GM19035 (cell line): ENCODE data around the gene TGFA.

ENCODE experiments used
- ATAC-seq: cut with Tn5 transposase; IDR thresholded peaks from one replicate; pipeline ENCODE4 v1.9.1; 2021; ENCODE audit not compliant: unreplicated experiment

Gene TGFA

DNA sequence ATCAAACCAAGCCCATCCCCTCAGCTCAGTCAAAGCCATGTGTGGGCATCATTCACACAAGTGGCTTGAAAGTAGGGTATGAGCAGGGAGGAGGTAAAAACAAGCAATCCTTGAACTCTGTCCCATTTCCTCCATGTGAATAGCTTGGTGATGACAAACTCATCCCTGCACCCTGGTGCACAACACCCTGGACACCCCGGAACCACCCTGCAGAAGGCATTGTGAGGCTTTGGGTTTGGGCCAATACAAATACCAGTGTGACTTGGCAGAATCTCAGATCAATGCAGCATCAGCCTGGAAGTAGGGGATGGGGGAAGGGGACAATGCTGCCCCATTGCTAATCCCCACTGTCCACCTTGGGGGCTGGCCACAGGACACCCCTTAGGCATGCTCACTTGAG lies 28.6 kb downstream of the TGFA start:
- ATAC-seq: no peak

DNA sequence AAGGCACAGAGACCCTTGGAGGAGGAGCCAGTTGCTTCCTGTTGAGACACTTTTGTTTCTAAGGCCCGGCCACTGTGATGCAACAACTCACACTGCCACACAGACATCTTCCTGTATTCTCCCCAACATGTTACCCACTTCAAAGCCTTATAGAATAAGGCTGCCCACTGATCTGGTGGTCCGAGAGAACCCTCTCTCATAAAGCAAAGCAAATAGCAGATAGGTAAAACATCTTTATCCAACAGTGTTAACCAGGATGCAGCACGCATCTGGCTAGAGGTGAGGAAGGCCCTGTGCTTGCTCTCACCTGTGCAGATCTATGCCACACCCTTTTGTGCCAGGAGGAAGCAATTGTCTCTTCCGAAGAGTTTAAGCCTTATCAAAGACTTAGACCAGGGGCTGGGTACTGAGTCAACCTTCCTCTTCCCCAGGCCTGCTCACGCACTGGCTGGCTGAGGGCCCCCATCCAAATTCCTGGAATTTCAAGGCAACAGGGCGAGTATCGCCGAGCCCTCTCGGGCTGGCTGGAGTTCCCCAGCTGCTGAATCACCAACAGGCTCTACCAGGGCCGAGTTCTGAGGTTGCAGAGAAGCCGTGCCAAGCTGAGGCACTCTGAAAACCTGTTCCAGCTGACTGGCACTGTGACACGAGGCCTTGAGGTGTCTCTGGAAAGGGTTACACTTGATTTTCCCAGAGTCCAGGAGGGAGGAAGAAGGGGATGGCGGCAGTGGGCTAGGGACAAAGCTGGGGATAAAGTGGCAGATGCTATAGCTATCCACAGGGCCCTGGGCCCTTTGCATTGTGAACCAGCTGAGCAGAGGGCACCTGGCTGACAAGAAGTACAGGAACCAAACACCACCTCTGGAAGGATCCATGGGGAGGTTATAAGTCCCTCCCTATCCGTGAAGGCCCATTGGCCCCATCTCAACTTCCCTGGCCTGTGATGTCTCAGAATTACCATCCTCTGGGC lies 29.3 kb downstream of the TGFA start:
- ATAC-seq: no peak

DNA sequence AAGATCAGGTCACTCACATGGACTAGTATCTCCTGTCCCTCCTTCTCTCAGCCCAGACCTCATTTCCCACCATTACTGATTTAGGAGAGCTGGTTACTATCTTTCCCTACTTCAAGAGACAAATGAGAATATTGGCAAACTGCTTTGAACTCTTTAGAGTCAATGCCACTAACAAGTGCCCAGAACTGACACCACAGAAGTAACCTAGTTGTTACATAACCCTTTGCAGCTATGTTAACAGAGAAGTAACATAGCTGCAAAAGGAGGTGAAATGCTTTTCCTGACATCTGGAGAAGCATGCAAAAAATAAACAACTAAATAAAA lies 30.0 kb downstream of the TGFA start:
- ATAC-seq: no peak

DNA sequence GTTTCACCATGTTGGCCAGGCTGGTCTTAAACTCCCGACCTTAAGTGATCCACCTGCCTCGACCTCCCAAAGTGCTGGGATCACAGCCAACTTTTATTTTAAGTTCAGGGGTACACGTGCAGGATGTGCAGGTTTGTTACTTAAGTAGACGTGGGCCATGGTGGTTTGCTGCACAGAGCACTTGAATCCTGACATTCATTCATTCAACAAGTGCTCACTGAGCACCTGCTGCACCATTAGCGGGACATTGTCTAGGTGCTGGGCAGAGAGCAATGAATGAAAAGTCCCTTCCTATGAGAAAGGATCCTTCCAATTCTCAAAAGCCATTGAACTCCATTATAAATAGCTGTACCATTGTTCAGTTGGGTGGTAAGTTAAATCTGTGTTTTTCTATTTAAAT lies 31.0 kb downstream of the TGFA start:
- ATAC-seq: no peak

DNA sequence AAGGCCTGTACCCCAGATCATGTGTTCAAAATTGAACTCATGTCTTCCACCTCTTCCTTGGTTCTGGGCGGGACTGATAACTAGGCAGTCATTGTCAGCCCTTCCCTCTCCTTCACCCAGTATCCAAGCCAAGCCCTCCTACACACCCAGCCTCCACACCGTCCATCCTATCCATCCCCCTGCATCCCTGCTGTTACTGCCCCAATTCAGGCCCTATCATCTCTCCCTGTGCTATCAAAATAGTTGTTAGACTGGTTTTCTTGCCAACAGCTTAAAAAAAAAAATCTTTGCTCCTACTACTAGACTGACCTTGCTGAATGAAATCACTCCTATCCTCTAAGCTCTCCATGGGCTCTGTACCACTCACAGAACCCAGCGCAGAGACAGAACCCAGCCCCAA lies 32.8 kb downstream of the TGFA start:
- no peak for ATAC-seq

DNA sequence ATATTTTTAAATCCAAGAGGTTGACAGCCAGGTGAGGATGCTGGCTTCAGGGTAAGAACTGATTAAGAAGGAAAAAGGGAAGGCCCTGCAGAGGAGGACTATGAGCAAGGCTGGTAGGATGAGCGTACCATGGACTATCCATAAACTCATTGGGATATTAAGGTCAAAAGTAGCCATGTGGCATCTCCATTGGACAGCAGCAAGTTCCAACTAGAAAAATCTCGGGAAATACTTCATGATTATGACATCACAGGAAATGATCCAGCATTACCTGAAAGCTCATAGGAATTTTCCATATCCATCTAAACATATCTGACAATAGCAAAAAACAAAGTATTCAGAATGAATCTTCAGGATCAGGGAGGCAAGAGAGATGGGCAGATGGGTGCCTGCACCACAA lies 34.2 kb downstream of the TGFA start:
- no peak for ATAC-seq

DNA sequence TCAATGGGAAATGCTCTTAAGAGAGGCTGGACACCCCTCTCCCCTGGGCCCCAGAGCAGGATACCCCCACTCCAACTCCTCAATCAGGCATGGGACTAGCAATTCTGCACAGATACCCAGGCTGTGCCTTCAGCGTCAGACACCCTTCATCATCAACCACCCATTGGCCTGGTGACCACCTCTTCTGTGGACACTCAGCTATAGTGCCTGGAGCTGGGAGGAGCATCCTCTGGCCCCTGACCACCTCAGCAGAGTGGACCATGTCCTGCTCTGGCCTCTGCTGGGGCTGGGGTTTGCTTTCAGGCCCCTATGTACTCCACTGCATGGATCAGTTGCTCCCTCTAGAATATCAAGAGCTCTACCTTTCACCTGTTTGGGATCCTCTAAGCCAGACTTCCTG lies 35.1 kb downstream of the TGFA start:
- ATAC-seq: no peak

DNA sequence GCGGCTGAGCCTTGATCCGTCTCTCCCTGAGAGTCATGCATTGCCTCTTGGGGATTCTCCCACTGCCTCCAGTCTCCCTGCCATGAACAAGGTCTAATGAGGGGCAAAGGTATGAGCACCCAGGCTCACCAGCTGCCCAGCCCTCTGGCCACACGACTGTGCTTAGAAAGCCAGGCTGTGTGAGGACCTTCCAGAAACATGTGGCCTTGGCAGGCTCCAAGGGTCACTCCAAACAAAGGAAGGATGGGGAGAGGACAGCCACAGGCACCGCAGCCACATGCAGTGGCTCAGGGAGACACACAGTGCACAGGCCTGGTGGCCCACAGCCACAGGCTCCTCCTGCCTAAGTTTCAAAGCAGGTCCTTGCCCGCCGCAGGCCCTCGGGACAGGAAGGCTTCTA lies 35.8 kb downstream of the TGFA start:
- no peak for ATAC-seq

DNA sequence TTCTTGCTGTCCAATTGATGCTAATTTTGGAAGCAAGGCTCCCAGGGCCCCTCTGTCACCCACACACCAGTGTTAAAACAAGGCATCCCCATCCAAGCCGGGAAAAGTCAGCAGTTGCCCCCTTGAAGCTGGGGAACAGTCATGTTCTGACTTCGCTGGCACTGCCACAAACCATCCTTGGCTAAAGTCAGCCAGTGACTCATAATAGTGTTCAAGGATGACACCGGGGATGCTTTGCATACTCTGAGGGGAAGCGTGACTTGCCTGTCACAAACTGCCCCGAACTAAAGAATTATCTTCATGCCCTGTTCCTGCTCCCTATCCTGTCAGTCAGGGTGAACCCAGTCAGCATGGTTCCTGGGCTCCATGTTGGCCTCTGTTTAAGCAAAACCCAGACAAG lies 37.0 kb downstream of the TGFA start:
- ATAC-seq: peak; percentile 95

DNA sequence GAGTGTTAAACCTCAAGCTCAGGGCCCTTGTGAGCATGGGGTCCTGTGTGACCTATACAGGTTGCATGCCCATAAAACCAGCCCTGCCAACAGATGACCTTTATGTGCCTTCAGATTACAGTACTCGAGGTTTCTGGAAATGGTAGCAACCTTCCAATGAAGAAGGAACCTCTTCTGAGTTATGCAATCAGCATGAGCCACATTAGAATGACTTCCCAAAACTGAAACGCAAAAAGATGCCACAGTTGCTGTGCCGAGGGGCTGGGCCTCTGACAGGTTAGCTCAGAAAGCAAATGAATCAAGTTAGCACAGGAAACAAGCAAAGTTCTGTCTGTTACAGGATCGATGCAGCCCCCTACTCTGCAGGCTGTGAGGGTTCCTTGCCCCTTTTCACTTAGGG lies 37.7 kb downstream of the TGFA start:
- ATAC-seq: no peak

DNA sequence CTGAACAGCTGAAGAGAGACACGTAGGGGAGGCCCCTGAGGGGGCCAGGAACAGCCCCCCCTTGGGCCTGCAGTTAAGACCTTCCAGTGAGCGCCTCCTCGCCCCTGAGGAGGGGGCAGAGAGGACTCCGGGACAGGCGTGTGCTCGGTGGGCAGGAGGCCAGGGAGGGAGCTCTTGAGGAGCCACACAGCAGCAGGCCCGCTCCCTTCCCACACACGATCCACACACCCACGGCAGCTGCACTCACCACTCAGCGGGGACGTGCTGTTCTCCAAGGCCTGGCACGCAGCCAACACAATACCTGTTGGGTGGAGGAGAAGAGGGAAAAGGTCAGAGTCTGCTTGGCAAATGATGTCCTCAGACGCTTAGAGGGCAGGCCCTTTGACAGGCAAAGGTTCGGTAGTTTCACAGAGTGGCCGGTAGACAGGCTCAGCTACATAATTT lies 39.0 kb downstream of the TGFA start:
- ATAC-seq: no peak

DNA sequence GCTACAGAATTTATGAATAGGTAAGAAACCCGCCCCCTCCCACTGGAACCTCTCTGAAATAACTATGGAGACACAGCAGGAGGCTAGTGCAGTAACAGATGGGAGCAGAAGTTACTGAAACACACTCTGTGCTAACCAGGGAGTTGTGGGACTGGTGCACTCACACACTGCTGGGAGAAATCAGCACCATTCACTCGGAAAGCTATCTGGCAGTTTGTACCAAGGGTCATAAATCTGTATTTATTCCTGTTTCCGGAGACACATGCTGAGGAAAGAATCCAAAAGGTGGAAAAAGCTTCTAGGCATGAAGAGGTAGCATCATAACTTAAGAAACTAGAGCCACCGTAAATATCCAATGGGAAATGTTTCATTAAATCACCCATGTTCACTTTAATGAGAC lies 39.9 kb downstream of the TGFA start:
- no peak for ATAC-seq

DNA sequence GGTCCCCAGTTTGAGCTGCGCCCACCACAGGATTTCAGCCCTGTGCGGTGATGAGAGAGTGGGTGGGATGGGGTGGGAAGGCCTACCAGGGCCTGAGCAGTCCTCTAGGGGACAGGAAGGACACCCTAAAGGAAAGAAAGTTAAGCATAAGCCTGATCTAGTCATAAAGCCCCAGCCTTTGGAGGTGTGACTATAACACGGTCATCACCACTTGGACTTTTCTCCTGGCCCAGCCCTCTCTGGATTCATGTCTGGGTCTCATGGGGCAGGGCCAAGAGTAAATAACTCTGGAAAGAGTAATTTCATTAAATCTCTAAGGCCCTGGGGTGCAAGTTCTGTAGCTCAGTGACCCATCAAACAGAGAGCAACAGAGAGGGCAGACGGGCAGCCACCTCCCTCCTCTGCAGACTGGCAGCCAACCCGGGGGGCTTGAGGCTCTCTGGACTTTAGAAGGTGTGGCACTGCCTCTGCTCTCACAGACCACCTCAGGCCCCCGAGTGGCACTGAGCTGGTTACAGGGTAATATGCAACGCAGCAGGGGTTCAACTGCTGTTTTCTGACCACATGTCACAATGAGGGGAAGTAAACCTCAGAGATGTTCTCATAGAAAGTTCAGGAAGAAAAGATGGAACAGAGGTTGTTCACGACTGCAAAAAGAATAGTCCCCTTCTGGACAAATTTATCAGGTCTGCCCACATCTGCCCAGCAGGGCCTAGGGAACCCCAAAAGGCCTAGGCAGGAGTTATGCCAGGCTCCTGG lies 41.5 kb downstream of the TGFA start:
- no peak for ATAC-seq

DNA sequence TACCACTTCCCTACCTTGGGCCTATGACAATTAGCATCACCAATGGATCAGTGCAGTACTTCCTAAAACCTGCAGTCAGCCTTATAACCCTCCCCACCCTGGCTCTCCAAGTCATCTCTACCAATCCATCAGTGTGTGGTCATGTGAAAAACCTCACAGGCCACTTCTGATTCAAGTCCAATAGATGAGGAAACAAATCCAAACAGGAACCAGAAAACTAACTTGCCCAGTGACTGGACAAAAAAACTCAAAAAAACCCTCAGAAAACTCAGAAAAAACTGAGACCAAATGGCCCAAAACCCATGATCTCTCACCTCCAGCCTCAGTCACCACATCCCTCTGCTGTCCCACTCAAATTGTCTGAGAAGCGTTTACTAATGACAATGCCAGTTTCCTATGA lies 43.3 kb downstream of the TGFA start:
- ATAC-seq: no peak

DNA sequence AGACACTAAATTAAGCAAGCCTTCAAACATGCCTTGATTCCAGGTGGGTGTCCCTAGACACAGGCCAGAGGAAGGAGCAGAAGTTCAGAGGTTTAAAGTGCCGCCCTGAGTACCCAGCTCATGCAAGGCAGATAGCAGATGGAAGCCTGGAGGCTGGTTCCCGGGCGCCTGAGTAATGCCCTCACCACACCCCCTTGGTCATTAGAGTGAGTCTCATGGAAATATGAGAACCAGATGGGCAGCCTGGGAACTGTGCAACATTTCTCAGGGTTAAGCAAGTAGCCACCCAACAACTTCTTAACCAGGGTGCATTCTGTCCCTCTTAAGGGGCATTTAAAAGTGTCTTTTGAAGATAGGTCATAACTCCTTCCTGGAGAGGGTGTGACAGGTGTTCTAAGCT lies 44.1 kb downstream of the TGFA start:
- no peak for ATAC-seq

DNA sequence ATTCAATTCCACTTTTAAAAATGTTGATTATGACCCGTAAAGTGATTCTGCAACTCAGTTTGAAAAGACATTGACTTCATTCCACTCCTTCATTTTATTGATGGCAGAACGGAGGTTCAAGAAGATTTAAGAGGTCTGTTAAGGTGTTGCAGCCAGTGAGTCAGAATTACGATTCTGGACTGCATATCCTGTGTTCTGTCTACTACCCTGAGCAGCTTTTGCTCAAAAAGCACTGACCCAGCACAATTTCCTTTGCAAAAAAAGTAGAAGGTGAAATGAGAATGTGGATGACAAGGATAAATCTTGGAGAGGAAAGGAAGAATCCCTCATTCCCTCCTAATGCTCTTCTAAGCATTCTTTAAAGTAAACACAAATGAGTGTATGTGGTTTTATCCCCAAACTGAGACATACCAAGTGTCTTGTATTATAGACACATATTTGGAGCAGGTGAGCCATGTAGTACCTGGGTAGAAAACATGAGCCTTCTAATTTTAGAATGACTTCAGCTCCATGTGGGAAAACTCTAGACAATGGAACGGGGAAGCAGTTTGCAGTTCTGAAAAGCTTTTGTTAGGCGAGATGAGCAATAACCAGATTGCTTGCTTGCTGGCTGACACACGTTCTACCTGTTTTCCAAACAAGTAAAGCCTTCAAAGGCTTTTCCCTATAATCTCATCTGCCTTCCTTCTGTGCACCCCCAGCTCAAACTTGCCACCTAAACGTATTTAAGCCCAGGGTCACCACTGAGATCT lies 44.7 kb downstream of the TGFA start:
- no peak for ATAC-seq

DNA sequence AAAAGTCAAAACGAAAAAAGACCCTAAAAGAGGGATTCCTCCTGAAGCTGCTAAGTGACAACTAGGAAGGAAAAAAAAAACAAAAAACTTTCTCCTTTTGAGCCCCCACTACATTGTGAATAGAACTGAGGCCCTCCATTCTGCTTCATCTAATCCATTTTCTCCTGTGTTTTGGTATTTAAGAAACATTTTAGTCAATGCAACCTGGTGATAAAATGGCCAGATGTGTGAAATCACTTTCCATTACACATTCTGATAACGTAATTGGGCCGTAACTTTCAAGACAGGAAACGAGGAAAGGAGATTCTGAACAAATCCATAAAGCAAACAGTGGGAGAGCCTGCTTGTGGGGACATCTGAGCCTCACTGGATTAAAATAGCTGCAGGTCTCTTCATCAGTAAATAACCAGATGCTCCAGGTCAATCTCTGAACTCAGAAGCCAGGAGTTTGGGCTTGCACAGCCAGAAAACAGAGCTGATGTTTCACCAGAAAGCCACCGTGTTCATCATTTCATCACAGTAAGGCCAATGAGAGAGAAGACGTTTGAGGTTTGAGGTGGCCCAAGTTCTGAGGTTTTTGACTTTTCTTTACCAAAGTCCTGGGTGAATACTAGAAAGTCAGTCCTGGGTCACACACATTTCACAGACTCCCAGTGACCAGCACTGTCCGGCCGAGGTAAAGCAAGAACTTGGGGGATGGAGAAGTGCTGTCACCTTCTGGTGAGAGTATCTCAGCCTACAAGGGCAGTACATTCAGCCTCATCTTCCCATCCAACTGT lies 47.8 kb downstream of the TGFA start:
- no peak for ATAC-seq

DNA sequence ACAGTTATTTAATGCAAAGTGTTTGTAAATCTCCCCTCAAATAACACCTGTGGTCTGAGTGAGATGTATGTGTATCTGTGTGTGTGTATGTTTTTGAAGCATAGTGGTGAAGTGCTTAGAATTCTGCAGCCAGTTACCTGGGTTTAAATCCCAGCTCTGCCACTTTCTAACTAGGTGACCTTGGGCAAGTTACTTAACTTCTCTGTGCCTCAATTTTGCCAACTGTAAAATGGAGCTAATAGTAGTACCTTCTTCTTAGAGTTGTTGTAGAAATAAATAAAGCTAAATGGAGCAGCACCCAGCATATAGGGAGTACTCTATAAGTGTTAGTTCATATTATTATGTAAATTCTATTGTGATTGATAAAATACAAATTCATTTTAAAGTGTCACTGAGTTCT lies 48.9 kb downstream of the TGFA start:
- ATAC-seq: no peak

DNA sequence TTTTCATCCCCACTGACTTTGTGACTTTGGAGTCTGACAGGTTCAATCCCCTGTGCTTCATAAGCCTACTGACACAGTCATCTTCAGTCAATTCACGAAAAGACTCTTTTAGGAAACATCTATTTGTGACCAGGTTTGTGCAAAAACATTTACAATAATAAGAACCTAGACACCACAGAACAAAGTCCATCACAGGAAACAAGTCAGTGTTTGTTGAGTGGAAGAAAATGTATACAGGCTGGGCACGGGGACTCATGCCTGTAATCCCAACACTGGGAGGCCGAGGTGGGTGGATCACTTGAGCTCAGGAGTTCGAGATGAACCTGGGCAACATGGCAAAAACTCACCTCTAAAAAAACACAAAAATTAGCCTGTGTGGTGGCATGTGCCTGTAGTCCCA lies 49.7 kb downstream of the TGFA start:
- ATAC-seq: no peak

DNA sequence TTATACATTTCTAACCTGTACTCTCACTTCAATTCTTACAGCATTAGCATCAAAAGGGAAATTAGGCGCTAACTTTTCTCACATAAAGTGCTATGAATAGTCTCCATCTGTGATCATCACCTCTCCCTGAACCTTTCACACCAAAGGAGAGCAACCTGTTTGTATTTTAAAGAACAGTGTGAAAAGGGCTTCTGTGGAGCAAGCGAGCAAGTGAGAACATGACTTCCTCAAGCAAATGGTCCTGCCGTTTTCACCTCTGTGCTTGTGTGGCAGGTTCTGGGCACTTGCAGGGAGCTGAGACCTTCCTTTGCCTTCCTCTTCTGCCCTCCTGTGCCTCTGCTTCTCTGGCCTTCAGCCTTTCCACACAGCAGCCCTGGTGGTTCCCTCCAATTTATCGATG lies 51.9 kb downstream of the TGFA start:
- ATAC-seq: no peak

DNA sequence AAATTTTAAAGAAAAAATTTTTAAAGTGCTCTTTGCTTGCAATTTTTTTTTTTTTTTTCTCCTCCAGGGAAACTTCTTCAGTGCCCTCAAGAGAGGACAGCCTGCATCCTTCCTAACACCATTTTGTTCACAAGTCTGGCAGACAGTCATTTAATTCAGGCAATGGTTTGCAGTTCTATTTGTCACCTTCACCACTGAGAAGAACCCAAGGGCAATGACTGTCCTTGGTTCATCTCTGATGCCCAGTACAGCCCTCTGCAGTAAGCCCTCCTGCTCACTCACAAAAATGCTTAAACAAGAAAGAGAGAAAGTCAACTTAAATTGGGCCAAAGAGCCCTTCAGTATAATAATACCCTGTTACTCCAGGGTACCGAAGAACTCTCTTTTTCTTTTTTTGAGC lies 52.4 kb downstream of the TGFA start:
- ATAC-seq: no peak
